HG02759 (cell line): ENCODE measurements around the gene WDR81.
"Not testable (repeated sequence)": the region's sequence is repeated elsewhere in the genome, so short reads cannot be mapped to it uniquely, and the experiment has no call there.

Experiments
- ATAC-seq: cut with Tn5 transposase; IDR thresholded peaks from one replicate; pipeline ENCODE4 v1.9.1; 2021; ENCODE audit warnings: mild to moderate bottlenecking, moderate library complexity; ENCODE audit not compliant: unreplicated experiment

Gene WDR81

DNA sequence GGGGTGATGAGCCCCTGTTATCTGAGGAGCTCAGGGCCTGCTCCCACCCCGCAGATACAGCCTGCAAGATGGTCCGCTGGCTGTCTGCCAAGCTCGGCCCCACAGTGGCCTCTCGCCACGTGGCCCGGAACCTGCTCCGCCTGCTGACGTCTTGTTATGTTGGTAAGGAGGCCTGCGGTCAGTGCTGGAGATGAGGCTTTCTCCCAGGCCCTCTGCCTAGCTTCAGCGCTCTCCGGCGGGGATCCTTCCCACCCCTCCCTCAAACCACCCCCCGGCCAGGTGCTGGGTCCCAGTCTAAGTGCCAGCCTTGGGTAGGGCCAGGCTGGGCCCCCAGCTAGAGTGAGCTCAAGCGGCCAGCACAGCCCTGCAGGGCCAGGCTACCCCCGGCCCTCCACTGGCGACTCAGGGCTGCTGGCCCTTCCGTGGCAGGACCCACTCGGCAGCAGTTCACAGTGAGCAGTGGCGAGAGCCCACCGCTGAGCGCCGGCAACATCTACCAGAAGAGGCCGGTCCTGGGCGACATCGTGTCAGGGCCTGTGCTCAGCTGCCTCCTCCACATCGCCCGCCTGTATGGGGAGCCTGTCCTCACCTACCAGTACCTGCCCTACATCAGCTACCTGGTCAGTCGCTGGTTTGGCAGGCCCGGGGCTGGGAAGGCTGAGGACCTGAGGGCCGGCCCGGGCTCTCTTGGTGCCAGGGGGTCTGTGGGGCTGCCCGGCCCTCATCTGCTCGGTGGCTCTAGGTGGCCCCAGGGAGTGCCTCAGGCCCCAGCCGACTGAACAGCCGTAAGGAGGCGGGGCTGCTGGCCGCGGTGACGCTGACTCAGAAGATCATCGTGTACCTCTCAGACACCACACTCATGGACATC is 6.1 kb downstream of the WDR81 start:
- ATAC-seq = no peak

DNA sequence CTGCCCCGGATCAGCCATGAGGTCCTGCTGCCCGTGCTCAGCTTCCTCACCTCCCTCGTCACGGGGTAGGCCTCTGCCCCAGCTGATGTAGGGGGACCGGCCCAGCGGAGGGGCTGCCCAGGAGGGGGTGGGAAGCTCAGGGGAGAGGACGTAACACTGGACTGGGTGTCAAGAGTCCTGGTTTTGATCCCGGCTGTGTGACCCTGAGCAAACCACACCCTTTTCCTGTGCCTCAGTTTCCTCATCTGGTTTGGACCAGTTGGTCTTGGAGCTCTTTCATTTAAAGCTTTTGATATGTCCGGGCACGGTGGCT is 6.6 kb downstream of the WDR81 start:
- ATAC-seq = no peak

DNA sequence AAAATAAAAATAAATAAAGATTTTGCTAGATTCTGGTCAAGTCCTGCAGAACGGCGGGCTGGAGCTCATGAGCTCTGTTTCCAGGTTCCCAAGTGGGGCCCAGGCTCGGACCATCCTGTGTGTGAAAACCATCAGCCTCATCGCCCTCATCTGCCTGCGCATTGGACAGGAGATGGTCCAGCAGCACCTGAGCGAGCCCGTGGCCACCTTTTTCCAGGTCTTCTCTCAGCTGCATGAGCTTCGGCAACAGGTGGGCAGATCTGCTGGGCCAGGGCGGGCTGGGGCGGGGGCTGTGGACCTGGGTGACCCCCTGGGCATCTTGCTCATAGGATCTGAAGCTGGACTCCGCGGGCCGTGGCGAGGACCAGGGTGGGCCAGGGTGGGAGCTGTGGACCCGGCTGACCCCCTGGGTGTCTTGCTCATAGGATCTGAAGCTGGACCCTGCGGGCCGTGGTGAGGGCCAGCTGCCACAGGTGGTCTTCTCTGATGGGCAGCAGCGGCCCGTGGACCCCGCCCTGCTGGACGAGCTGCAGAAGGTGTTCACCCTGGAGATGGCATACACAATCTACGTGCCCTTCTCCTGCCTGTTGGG is 7.8 kb downstream of the WDR81 start:
- no peak for ATAC-seq

DNA sequence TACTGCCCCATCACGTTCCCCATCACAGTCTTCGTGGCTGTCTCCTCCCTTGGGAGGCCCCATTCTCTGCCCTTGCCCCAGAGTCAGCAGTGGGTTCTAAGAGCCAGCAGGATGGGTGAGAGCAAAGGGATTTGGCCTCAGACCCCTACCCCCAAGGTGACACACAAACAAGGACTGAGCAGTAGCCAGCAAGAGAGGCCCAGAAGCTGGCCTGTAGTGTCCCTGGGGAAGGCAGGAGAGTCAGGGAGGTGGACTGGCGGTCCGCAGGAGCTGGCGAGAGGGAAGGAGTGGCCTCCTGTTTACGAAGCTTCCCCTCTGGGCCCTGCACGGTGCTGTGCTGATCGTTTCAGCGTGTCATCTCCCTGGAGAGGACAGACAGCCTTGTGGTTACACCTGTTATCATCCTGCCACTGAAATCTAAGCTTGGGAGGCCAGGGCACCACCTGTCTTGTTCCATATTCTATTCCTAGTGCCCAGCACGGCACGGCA is 8.4 kb downstream of the WDR81 start:
- no peak for ATAC-seq

DNA sequence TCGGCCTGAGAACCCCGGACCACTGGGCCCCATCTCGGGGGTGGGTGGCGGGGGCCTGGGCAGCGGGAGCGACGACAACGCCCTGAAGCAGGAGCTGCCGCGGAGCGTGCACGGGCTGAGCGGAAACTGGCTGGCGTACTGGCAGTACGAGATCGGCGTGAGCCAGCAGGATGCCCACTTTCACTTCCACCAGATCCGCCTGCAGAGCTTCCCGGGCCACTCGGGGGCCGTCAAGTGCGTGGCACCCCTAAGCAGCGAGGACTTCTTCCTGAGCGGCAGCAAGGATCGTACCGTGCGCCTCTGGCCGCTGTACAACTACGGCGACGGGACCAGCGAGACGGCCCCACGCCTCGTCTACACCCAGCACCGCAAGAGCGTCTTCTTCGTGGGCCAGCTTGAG is 9.3 kb downstream of the WDR81 start:
- no peak for ATAC-seq

DNA sequence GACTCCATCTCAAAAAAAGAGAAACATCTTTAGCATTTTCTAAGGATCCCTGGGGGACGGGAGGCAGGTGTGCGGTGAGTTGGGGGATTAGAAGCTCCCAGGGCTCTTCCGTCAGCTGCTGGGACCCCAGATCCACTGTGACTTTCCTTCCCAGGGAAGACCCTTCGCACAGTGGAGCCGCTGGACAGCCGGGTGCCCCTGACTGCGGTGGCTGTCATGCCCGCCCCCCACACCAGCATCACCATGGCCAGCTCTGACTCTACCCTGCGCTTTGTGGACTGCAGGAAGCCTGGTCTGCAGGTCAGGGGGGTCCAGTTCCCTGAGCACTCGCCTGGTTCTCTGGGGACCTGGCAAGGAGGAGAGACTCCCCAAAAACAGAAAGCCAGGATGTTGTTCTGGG is 10.9 kb downstream of the WDR81 start:
- no peak for ATAC-seq

DNA sequence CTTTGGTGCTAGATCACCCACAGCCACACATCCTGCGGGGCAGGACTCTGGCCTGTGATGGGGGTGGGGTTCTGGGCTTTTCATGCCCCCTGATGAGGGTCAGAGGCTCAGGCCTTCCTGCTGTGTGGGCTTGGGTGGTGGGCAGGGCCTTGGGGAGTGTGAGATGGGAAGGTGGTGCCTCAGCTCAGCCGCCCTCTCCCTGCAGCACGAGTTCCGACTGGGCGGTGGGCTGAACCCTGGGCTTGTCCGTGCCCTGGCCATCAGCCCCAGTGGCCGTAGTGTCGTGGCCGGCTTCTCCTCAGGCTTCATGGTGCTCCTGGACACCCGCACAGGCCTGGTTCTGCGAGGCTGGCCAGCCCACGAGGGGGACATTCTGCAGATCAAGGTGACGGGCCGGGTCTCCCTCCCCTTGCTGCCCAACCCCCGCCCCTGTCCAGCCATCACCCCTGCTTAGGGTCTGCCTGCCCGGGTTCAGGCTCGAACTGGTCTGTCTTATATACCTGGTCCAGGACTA is 11.4 kb downstream of the WDR81 start:
- ATAC-seq = no peak

DNA sequence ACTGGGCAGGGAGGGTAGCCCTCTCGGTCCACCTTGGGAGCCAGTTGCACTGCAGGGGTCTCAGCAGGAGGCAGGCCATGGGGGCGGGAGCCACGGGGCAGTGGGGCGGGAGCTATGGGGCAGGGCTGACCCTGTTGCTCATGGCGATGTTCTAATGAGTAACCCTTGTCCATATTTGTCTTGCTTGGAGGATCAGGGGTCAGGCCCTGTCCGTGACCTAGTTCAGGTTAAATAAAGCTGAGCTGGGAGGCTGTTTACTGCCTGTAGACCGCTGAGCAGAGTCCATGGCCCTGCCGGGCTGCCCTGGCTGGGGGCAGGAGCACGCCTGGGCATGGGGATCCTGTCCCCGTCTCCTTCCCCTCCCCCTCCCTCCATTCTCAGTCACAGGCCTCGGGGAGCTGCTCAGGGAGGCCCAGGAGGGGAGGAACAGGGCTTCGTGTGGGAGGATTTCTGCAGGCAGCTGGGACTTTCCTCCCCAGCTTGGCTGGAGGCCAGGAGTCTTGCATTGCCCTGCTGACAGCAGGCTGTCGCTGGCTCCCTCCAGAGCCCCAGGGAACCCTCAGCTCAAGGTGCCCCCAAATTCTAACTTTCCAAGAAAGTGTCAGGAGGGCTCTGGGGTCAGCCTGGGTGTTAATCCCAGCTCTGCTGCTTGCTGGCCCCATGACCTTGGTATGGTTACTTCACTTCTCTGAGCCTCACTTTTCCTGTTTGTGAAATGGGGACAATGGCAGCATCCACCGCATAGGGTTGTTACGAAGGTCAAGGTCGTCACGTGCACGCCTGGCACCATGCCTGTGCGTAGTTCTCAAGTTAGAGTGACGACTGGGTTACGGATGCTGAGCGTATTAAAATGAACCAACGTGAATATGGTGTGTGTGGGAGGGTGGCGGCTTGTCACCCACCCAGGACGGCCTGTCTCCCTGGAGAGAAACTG is 12.1 kb downstream of the WDR81 start:
- no peak for ATAC-seq

DNA sequence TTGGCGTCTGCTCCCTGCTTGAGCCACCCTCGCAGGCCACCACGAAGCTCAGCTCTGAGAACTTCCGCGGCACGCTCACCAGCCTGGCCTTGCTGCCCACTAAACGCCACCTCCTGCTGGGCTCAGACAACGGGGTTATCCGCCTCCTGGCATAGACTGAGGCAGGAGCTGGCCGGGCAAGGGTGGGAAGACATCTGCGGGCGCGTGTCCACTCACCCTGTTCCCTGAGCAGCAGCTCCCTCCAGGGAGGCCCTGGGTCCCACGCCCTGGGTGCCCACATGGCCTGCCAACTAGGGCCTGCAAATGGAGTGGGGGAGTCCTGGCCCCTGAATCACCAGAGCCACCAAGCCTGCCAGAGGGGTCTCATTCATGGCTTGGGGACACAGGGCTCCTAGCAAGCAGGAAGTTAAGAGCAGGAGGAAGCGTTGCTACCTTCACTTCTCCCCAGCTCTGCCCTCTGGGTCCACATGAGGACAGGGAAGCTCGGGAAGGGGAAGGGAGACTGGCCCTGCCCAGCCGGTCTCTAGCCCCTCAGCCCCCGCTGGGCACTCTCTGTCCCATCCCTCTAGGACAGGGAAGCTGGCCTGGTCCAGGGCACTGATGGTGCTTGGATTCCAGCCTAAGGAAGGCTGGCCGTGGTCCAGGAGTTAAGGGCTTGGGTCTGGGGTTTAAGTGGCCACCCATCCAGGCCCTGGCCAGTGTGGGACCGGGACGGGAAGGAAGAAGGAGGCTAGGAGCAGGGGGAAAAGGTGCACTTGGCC is 13.2 kb downstream of the WDR81 start:
- no peak for ATAC-seq

DNA sequence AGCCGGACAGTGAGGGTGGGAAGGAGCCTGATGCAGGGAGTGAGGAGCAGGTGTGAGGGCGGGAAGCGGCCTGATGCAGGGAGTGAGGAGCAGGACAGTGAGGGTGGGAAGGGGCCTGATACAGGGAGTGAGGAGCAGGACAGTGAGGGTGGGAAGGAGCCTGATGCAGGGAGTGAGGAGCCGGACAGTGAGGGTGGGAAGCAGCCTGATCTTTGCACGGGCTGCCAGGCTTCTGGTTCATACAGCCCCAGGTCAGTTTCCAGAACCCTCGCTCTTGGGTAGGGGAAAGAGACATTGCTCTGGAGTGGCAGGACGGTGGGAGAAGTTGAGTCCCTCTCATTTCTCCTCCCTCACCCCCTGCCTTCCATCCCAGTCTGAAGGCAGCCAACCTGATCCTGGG is 17.4 kb downstream of the WDR81 start:
- not testable (repeated sequence) for ATAC-seq

DNA sequence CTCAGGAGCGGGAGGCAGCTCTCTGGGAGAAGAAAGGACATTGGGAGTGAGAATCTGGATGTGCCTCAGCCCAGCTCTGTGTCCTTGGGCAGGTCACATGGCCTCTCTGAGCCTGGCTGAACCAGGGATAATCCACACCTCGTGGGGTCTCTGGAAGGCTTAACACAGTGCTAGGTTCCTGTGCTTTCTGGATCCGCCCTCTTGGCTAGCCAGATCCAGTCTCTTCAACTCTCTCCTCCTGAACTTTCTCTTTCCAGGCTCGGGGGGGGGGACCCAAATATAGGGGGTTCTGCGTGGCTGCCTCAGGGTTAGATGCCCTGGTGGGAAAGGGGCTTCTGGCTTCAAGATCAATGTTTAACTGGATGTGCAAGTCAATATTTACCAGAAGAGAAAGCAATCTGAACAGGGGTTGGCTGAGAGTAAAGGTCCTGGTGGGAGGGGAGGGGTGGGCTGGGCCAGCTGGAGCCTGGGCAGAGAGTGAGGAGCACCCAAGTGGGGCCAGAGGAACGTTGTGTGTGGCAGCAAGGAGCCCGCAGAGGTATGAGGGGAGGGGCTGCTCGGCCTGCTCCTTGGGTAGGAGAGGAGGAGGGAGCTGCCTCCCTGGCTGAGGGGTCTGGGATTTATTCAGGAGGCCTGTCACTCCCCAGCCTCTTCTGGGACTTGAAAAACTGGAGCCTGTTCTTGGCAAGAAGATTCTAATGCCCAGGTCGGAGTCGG is 18.0 kb downstream of the WDR81 start, which contains the start of gene SERPINF2:
Gene SERPINF2 (plus strand): TSS at position 501 of the 717 bp plus-strand sequence. CDS start 2,125 bp downstream, outside the sequence.
- no peak for ATAC-seq

DNA sequence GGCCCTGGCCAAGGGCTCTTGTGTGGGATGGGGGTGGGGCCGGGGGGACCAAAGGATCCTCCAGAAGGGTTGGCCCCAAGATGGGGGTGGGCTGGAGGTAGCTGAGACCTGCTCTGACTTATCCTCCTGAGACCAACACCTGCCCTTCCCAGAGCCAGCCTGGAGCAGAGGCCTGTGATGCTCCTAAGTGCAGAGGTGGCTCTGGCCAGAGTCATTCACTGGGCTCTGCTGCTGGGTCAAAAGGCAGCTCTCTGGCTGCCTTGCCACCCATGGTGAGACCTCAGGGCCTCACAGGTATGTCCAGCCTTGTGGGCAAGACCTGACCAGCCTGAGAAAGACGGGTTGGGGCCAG is 18.6 kb downstream of the WDR81 start:
- no peak for ATAC-seq

DNA sequence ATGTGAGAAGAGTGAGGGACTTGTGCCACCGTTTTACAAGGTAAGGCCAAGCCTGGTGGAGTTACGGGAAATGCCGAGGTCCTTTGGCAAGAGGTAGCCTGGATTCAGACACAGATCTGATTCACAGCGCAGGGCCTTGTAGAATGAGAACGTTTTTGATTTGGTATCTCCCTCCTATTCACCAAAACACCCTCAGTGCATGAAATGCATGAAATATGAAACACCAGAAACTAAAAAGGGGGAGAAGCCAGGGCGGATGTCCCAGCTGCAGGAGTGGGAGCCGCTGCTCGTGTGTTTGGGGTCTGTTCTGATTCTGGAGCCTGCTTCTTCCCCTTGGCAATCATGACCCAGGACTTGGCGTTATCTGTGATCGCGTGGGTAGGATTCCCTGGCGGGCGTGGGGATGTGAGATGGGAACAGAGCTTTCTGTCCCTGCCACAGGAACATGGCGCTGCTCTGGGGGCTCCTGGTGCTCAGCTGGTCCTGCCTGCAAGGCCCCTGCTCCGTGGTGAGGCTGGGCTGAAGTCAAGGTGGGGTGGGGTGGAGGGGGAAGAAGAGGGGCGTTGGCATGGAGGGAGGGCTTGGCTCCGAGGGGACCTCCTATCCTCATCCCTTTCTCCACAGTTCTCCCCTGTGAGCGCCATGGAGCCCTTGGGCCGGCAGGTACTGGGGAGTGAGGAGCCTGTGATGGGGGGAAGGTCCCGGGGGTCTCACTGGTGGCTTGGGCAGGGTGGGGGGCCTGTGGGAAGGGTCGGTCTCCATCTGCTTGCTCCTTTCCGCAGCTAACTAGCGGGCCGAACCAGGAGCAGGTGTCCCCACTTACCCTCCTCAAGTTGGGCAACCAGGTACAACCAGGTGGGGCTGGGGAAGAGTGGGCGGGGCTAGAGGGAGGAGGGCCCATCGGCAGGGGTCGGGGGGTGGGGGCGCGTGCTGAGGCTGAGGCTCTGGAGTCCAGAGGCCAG is 20.3 kb downstream of the WDR81 start:
- ATAC-seq = no peak

DNA sequence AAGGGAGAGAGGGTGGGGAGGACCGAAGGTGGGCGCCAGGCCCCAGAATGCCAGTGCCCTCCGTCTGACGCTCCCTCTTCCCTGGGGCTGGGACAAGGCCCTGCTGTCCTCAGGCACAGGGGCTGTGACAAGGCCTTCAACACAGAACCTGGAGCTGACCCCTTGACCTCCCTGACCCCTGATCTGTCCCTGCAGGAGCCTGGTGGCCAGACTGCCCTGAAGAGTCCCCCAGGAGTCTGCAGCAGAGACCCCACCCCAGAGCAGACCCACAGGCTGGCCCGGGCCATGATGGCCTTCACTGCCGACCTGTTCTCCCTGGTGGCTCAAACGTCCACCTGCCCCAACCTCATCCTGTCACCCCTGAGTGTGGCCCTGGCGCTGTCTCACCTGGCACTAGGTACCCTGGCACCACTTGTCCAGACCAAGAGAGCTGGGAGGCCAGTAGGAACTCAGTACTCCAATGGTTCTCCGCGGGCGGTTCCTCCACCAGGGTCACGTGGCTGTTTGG is 21.1 kb downstream of the WDR81 start:
- ATAC-seq = no peak

DNA sequence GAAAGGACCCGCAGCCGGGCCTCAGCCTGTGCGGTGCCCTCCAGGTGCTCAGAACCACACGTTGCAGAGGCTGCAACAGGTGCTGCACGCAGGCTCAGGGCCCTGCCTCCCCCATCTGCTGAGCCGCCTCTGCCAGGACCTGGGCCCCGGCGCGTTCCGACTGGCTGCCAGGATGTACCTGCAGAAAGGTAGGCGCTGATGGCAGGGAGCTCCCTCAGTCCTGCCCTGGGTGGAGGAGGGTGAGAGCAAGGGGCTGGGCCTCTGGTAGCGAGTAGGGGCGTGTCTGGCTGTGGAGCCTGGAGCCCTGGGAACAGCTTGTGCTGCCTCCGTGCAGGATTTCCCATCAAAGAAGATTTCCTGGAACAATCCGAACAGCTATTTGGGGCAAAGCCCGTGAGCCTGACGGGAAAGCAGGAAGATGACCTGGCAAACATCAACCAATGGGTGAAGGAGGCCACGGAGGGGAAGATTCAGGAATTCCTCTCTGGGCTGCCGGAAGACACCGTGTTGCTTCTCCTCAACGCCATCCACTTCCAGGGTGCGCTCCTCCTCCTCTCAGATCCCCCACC is 22.6 kb downstream of the WDR81 start:
- ATAC-seq = no peak

DNA sequence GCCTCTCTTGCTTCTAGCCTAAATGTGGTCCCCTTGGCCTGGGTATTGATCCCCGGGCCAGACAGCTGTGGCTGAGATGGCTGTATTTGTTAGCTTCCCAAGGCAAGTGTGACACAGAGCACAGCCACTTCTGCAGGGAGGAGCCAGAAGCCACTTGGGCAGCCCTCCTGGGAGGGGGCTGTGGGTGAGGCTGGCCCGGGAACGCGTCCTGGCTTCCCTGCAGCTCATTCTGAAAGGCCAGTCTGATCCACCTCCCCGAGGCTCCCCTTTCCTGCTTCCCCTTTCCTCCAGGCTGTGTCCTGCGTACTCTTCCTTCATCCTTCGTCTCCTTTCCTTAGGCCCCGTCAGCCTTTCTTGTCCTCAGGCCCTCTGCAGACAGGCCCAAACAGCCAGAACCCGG is 26.1 kb downstream of the WDR81 start:
- no peak for ATAC-seq

DNA sequence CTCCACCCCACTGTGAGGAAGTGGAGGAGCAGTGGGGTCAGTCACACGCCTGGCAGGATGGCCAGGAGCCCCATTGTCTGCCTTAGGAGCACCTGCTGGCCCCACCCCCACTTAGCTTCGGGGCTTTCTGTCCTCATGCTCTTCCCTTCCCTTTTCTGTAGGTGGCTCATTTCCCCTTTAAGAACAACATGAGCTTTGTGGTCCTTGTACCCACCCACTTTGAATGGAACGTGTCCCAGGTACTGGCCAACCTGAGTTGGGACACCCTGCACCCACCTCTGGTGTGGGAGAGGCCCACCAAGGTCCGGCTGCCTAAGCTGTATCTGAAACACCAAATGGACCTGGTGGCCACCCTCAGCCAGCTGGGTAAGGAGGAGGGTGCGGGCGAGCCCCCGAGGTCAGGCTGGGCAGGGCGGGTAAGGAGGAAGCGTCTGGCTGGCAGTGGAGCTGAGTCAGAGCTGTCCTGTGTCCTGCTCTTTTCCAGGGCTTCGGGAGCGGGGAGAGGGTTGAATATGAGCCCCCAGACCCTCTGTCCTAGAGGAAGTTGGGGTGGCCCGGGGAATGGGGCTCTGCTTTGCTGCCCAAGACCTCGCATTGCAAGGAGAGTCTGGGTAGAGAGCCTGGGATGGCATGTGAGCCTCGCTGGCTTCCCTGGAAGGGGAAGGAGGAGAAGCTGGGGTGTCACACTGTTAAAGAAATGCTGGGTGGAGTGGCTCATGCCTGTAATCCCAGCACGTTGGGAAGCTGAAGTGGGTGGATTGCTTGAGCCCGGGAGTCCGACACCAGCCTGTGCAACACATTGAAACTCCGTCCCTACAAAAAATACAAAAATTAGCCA is 28.1 kb downstream of the WDR81 start:
- ATAC-seq = no peak
